ENCODE results near the gene GMEB2.
"Not testable (repeated sequence)": the region's sequence is repeated elsewhere in the genome, so short reads cannot be mapped to it uniquely, and the experiment has no call there.

GMEB2 gene

GRCh38 chr20:63578224-63579016 is 48.5 kb downstream of the GMEB2 start:
- no peak overlapping the region for H3K9ac ChIP-seq (ENCODE audit: low read depth, low read length)
- H3K4me3 ChIP-seq (ENCODE audit: low read length) = no peak overlapping the region
- H3K4me2 ChIP-seq (ENCODE audit: low read length) = no peak overlapping the region
- peaks cover 27% of the 10 kb centered on the region for H3K4me1 ChIP-seq (ENCODE audit: control insufficient read depth, insufficient read depth, low read length)
- no peaks in the 10 kb centered on the region for H3K36me3 ChIP-seq (ENCODE audit: insufficient read depth, low read length)
- H3K27me3 ChIP-seq (ENCODE audit: control insufficient read depth, insufficient read depth, low read length) = peaks cover 15% of the 10 kb centered on the region
- no peaks in the 10 kb centered on the region for H3K9me3 ChIP-seq (replicated peaks; ENCODE audit: low read length)

- H3K9me3 ChIP-seq (replicated peaks; ENCODE audit: low read length) = no peaks in the 10 kb centered on the region
- peaks cover 25% of the 10 kb centered on the region for H3K4me1 ChIP-seq (ENCODE audit: control insufficient read depth, insufficient read depth, low read length)
- no peak overlapping the region for H3K9ac ChIP-seq (ENCODE audit: low read depth, low read length)
- no peak overlapping the region for H3K4me3 ChIP-seq (ENCODE audit: low read length)
- H3K4me2 ChIP-seq (ENCODE audit: low read length) = no peak overlapping the region
- peaks cover 15% of the 10 kb centered on the region for H3K27me3 ChIP-seq (ENCODE audit: control insufficient read depth, insufficient read depth, low read length)
- H3K36me3 ChIP-seq (ENCODE audit: insufficient read depth, low read length) = no peaks in the 10 kb centered on the region
Measured at GRCh38 chr20:63577317-63577894, 49.5 kb downstream of the GMEB2 start.

- no peak overlapping the region for H3K4me2 ChIP-seq (ENCODE audit: low read length)
- H3K27me3 ChIP-seq (ENCODE audit: control insufficient read depth, insufficient read depth, low read length) = peaks cover 13% of the 10 kb centered on the region
- H3K9ac ChIP-seq (ENCODE audit: low read depth, low read length) = no peak overlapping the region
- peaks cover 25% of the 10 kb centered on the region for H3K4me1 ChIP-seq (ENCODE audit: control insufficient read depth, insufficient read depth, low read length)
- H3K9me3 ChIP-seq (replicated peaks; ENCODE audit: low read length) = no peaks in the 10 kb centered on the region
- no peak overlapping the region for H3K4me3 ChIP-seq (ENCODE audit: low read length)
- no peaks in the 10 kb centered on the region for H3K36me3 ChIP-seq (ENCODE audit: insufficient read depth, low read length)
Measured at GRCh38 chr20:63576311-63576710, 50.6 kb downstream of the GMEB2 start.

- no peak overlapping the region for H3K4me3 ChIP-seq (ENCODE audit: low read length)
- peaks cover 25% of the 10 kb centered on the region for H3K4me1 ChIP-seq (ENCODE audit: control insufficient read depth, insufficient read depth, low read length)
- peak overlapping the region; percentile 82 for H3K4me2 ChIP-seq (ENCODE audit: low read length)
- H3K36me3 ChIP-seq (ENCODE audit: insufficient read depth, low read length) = no peaks in the 10 kb centered on the region
- H3K9me3 ChIP-seq (replicated peaks; ENCODE audit: low read length) = no peaks in the 10 kb centered on the region
- no peak overlapping the region for H3K9ac ChIP-seq (ENCODE audit: low read depth, low read length)
- peaks cover 11% of the 10 kb centered on the region for H3K27me3 ChIP-seq (ENCODE audit: control insufficient read depth, insufficient read depth, low read length)
Measured at GRCh38 chr20:63574829-63575743, 51.8 kb downstream of the GMEB2 start.

- H3K4me1 ChIP-seq (ENCODE audit: control insufficient read depth, insufficient read depth, low read length) = peaks cover 28% of the 10 kb centered on the region
Measured at GRCh38 chr20:63574156-63574828, 52.6 kb downstream of the GMEB2 start, which contains the start of gene HELZ2. Gene HELZ2 (minus strand): TSS chr20:63574239. CDS start chr20:63572385, 1,854 bp downstream.

GRCh38 chr20:63573647-63574131 is 53.2 kb downstream of the GMEB2 start:
- peaks cover 4% of the 10 kb centered on the region for H3K27me3 ChIP-seq (ENCODE audit: control insufficient read depth, insufficient read depth, low read length)
- peak overlapping the region; percentile 77 for H3K9ac ChIP-seq (ENCODE audit: low read depth, low read length)
- H3K4me3 ChIP-seq (ENCODE audit: low read length) = peak overlapping the region; percentile 78
- peak overlapping the region; percentile 87 for H3K4me2 ChIP-seq (ENCODE audit: low read length)
- peaks cover 33% of the 10 kb centered on the region for H3K4me1 ChIP-seq (ENCODE audit: control insufficient read depth, insufficient read depth, low read length)
- no peaks in the 10 kb centered on the region for H3K9me3 ChIP-seq (replicated peaks; ENCODE audit: low read length)
- no peaks in the 10 kb centered on the region for H3K36me3 ChIP-seq (ENCODE audit: insufficient read depth, low read length)

More at GRCh38 chr20:63574156-63574828, 52.6 kb downstream of the GMEB2 start, which contains the start of gene HELZ2:
- H3K36me3 ChIP-seq (ENCODE audit: insufficient read depth, low read length) = no peaks in the 10 kb centered on the region
- H3K9me3 ChIP-seq (replicated peaks; ENCODE audit: low read length) = no peaks in the 10 kb centered on the region
- H3K27me3 ChIP-seq (ENCODE audit: control insufficient read depth, insufficient read depth, low read length) = peaks cover 7% of the 10 kb centered on the region
- peak within 1 kb of the TSS; percentile 77 for H3K9ac ChIP-seq (ENCODE audit: low read depth, low read length)
- H3K4me2 ChIP-seq (ENCODE audit: low read length) = peak within 1 kb of the TSS; percentile 87
- peak within 1 kb of the TSS; percentile 78 for H3K4me3 ChIP-seq (ENCODE audit: low read length)

- H3K36me3 ChIP-seq (ENCODE audit: insufficient read depth, low read length) = no peaks in the 10 kb centered on the region
- peaks cover 33% of the 10 kb centered on the region for H3K4me1 ChIP-seq (ENCODE audit: control insufficient read depth, insufficient read depth, low read length)
- H3K9me3 ChIP-seq (replicated peaks; ENCODE audit: low read length) = no peaks in the 10 kb centered on the region
- H3K27me3 ChIP-seq (ENCODE audit: control insufficient read depth, insufficient read depth, low read length) = peaks cover under 1% of the 10 kb centered on the region
- H3K9ac ChIP-seq (ENCODE audit: low read depth, low read length) = peak overlapping the region; percentile 77
- H3K4me3 ChIP-seq (ENCODE audit: low read length) = peak overlapping the region; percentile 78
- peak overlapping the region; percentile 87 for H3K4me2 ChIP-seq (ENCODE audit: low read length)
Measured at GRCh38 chr20:63572788-63573646, 53.9 kb downstream of the GMEB2 start.

GRCh38 chr20:63572071-63572787 is 54.7 kb downstream of the GMEB2 start:
- Histone ChIP-seq H3K4me2 (ENCODE audit: low read length) (no peak overlapping the region), H3K4me3 (ENCODE audit: low read length) (no peak overlapping the region), H3K36me3 (ENCODE audit: insufficient read depth, low read length) (no peaks in the 10 kb centered on the region), H3K9ac (ENCODE audit: low read depth, low read length) (no peak overlapping the region), H3K27me3 (ENCODE audit: control insufficient read depth, insufficient read depth, low read length) (no peaks in the 10 kb centered on the region), H3K4me1 (ENCODE audit: control insufficient read depth, insufficient read depth, low read length) (peaks cover 33% of the 10 kb centered on the region), H3K9me3 (replicated peaks; ENCODE audit: low read length) (no peaks in the 10 kb centered on the region)

GRCh38 chr20:63571087-63571478 is 55.8 kb downstream of the GMEB2 start:
- not testable (repeated sequence) for H3K9ac ChIP-seq (ENCODE audit: low read depth, low read length); H3K9me3 ChIP-seq (replicated peaks; ENCODE audit: low read length); H3K27me3 ChIP-seq (ENCODE audit: control insufficient read depth, insufficient read depth, low read length); H3K4me2 ChIP-seq (ENCODE audit: low read length); H3K4me3 ChIP-seq (ENCODE audit: low read length); H3K36me3 ChIP-seq (ENCODE audit: insufficient read depth, low read length)
- peaks cover 33% of the 10 kb centered on the region for H3K4me1 ChIP-seq (ENCODE audit: control insufficient read depth, insufficient read depth, low read length)

All from skeletal muscle satellite cell (primary cell).